WTC11 (cell line): ENCODE data around the gene RYR3.

ENCODE experiments used
- TEAD1 ChIP-seq: sonication (generic); formaldehyde crosslinking; IDR thresholded peaks from 2 replicates; pipeline ENCODE4 v1.8.0; 2022; ENCODE audit warnings: mild to moderate bottlenecking, missing genetic modification reagents
- TF ChIP-seq, protein P1 (sequence below): fragments of 200-600 bp; IDR thresholded peaks from 2 replicates; pipeline ENCODE4 v1.8.0; 2022; ENCODE audit warnings: antibody characterized with exemption

DNA sequence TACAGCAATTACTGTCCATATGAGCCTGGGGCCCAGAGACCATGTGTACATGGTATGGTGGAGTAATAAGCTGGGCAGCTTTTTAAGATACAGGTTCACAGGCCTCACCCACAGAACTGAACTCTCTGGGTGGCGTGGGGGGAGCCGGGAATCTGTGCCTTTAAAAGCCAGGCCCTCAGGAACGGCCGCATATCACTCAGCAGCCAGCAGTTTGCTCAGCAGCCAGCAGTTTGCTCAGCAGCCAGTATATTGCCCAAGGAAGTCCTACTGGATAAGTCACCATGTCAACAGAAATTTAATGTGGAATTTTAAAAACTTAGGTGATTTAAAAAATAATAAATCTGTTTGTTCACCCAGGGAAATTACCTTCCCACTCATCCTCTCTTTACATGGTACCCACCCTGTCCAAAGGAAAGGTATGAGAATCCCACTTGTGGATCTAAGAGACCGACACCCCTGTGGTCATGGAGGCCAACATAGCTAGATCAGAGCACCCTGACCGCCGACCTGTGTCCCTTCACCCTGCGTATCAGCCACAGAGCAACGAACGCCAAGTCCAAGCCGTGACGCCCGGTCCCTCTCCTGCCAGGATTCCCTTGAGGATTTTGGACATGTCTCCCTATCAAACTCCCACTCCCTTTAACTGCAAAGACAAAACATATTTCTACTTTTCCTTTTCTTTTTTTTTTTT lies 561.8 kb downstream of the RYR3 start:
- TF ChIP-seq, protein P1, sequence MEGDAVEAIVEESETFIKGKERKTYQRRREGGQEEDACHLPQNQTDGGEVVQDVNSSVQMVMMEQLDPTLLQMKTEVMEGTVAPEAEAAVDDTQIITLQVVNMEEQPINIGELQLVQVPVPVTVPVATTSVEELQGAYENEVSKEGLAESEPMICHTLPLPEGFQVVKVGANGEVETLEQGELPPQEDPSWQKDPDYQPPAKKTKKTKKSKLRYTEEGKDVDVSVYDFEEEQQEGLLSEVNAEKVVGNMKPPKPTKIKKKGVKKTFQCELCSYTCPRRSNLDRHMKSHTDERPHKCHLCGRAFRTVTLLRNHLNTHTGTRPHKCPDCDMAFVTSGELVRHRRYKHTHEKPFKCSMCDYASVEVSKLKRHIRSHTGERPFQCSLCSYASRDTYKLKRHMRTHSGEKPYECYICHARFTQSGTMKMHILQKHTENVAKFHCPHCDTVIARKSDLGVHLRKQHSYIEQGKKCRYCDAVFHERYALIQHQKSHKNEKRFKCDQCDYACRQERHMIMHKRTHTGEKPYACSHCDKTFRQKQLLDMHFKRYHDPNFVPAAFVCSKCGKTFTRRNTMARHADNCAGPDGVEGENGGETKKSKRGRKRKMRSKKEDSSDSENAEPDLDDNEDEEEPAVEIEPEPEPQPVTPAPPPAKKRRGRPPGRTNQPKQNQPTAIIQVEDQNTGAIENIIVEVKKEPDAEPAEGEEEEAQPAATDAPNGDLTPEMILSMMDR, result no peak
- TF ChIP-seq TEAD1, result no peak
